Hematopoietic multipotent progenitor cell treated with erythropoietin and hydrocortisone succinate and interleukin-3 and kit ligand, for 15 days (in vitro differentiated cells): ENCODE results near the gene NOL4L.

ENCODE experiments used
- DNase-seq: peaks from one replicate; pipeline ENCODE4 v3.0.0-alpha.2; 2015; ENCODE audit warnings: low spot score

Gene NOL4L

GRCh38 chr20:32523613-32524213 is 61.4 kb downstream of the NOL4L start:
- DNase-seq = no peak

GRCh38 chr20:32522776-32523612 is 62.1 kb downstream of the NOL4L start:
- DNase-seq = no peak

- no peak for DNase-seq
Measured at GRCh38 chr20:32522526-32522775, 62.7 kb downstream of the NOL4L start.

- DNase-seq = peak; percentile 67
Measured at GRCh38 chr20:32521780-32522525, 63.2 kb downstream of the NOL4L start.

GRCh38 chr20:32520927-32521203 is 64.3 kb downstream of the NOL4L start:
- DNase-seq = no peak

- no peak for DNase-seq
Measured at GRCh38 chr20:32519381-32519730, 65.8 kb downstream of the NOL4L start.

GRCh38 chr20:32518593-32519380 is 66.3 kb downstream of the NOL4L start:
- DNase-seq = no peak

- DNase-seq = no peak
Measured at GRCh38 chr20:32517914-32518592, 67.1 kb downstream of the NOL4L start.

GRCh38 chr20:32517518-32517873 is 67.6 kb downstream of the NOL4L start:
- no peak for DNase-seq

- no peak for DNase-seq
Measured at GRCh38 chr20:32516583-32517517, 68.3 kb downstream of the NOL4L start.

GRCh38 chr20:32515631-32516101 is 69.5 kb downstream of the NOL4L start:
- no peak for DNase-seq

GRCh38 chr20:32514760-32515159 is 70.4 kb downstream of the NOL4L start:
- no peak for DNase-seq

- DNase-seq = no peak
Measured at GRCh38 chr20:32513031-32513866, 71.9 kb downstream of the NOL4L start.

GRCh38 chr20:32512047-32512385 is 73.1 kb downstream of the NOL4L start:
- no peak for DNase-seq

GRCh38 chr20:32511358-32512046 is 73.6 kb downstream of the NOL4L start:
- no peak for DNase-seq

GRCh38 chr20:32510601-32511357 is 74.4 kb downstream of the NOL4L start:
- DNase-seq = no peak

- DNase-seq = no peak
Measured at GRCh38 chr20:32510120-32510600, 75.0 kb downstream of the NOL4L start.

- DNase-seq = no peak
Measured at GRCh38 chr20:32509639-32510066, 75.5 kb downstream of the NOL4L start.

GRCh38 chr20:32508775-32509119 is 76.4 kb downstream of the NOL4L start:
- no peak for DNase-seq
